Suprapubic skin (tissue), 4 donors: ENCODE measurements around the gene RCN2.

Experiments
- EP300 ChIP-seq: sonication (generic); formaldehyde crosslinking; IDR thresholded peaks from one replicate; pipeline ENCODE4 v1.6.1; 2017; ENCODE audit warnings: antibody characterized with exemption
- POLR2A ChIP-seq, 2 donors: fragments of 450-650 bp; IDR thresholded peaks; one replicate each; pipeline ENCODE4 v1.6.1; 2017; ENCODE audit warnings: antibody characterized with exemption in 2 of 2, mild to moderate bottlenecking in 2 of 2, moderate library complexity in 2 of 2
- POLR2AphosphoS5 ChIP-seq, 3 donors: sonication (generic); formaldehyde crosslinking; IDR thresholded peaks; one replicate each; pipeline ENCODE4 v1.6.1; 2017; ENCODE audit warnings: antibody characterized with exemption in 3 of 3
- TF ChIP-seq, protein P1 (sequence below), 2 donors: fragments of 200-600 bp in 1 of 2; fragments of 450-650 bp in 1 of 2; sonication (generic) in 1 of 2; IDR thresholded peaks; one replicate each; pipeline ENCODE4 v1.5.1; 2016 to 2019; ENCODE audit warnings: antibody characterized with exemption in 2 of 2, mild to moderate bottlenecking in 1 of 2, moderate library complexity in 1 of 2

DNA sequence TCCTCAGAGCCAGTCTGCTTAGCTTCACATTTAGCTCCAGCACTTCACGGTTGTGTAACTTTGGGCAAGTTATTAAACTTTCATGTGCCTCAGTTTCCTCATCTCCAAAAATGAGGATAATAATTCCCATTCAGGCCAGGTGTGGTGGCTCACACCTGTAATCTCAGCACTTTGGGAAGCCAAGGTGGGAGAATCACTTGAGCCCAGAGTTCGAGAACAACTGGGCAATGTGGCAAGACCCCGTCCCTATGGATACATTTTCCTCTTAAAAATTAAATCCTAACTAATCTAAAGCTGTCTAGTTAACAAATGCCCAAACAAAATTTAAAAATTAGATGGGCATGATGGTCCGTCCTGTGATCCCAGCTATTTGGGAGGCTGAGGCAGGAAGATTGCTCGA lies 7.2 kb downstream of the RCN2 start:
- TF ChIP-seq, protein P1, sequence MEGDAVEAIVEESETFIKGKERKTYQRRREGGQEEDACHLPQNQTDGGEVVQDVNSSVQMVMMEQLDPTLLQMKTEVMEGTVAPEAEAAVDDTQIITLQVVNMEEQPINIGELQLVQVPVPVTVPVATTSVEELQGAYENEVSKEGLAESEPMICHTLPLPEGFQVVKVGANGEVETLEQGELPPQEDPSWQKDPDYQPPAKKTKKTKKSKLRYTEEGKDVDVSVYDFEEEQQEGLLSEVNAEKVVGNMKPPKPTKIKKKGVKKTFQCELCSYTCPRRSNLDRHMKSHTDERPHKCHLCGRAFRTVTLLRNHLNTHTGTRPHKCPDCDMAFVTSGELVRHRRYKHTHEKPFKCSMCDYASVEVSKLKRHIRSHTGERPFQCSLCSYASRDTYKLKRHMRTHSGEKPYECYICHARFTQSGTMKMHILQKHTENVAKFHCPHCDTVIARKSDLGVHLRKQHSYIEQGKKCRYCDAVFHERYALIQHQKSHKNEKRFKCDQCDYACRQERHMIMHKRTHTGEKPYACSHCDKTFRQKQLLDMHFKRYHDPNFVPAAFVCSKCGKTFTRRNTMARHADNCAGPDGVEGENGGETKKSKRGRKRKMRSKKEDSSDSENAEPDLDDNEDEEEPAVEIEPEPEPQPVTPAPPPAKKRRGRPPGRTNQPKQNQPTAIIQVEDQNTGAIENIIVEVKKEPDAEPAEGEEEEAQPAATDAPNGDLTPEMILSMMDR (IDR thresholded peaks at IDR 0.05), result no peak
- TF ChIP-seq POLR2A (IDR thresholded peaks at IDR 0.05) (no peak), POLR2AphosphoS5 (IDR thresholded peaks at IDR 0.05) (no peak), EP300 (no peak)
